ENCODE measurements around the gene CYTH1.

The CYTH1 gene

DNA sequence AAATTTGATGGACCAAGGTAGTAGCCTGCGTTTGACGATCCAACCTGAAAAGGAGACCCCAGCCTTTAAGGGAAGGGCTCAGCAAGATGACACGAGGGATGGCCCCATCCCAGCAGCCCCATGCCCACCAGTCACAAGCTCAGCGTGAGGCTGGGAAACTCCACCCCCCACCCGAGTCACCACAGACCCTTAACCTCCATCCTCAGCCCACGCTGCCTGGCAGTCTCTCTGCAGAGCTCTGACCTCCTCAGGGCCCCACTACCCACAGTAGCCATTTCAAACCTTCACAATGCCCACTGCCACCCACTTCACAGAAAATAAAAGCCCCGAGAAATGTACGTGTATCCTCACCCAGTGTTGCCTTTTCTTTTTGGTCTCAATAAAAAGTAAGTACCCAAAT is 39.9 kb upstream of the CYTH1 start:
- TF ChIP-seq, protein P1, sequence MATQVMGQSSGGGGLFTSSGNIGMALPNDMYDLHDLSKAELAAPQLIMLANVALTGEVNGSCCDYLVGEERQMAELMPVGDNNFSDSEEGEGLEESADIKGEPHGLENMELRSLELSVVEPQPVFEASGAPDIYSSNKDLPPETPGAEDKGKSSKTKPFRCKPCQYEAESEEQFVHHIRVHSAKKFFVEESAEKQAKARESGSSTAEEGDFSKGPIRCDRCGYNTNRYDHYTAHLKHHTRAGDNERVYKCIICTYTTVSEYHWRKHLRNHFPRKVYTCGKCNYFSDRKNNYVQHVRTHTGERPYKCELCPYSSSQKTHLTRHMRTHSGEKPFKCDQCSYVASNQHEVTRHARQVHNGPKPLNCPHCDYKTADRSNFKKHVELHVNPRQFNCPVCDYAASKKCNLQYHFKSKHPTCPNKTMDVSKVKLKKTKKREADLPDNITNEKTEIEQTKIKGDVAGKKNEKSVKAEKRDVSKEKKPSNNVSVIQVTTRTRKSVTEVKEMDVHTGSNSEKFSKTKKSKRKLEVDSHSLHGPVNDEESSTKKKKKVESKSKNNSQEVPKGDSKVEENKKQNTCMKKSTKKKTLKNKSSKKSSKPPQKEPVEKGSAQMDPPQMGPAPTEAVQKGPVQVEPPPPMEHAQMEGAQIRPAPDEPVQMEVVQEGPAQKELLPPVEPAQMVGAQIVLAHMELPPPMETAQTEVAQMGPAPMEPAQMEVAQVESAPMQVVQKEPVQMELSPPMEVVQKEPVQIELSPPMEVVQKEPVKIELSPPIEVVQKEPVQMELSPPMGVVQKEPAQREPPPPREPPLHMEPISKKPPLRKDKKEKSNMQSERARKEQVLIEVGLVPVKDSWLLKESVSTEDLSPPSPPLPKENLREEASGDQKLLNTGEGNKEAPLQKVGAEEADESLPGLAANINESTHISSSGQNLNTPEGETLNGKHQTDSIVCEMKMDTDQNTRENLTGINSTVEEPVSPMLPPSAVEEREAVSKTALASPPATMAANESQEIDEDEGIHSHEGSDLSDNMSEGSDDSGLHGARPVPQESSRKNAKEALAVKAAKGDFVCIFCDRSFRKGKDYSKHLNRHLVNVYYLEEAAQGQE (IDR thresholded peaks at IDR 0.05; ENCODE audit: low read depth), result no peak
- TF ChIP-seq TEAD4 (IDR thresholded peaks at IDR 0.05), result no peak
- TF ChIP-seq RAD21 (IDR thresholded peaks at IDR 0.05; ENCODE audit: low read depth), result no peak
- TF ChIP-seq, protein P2, sequence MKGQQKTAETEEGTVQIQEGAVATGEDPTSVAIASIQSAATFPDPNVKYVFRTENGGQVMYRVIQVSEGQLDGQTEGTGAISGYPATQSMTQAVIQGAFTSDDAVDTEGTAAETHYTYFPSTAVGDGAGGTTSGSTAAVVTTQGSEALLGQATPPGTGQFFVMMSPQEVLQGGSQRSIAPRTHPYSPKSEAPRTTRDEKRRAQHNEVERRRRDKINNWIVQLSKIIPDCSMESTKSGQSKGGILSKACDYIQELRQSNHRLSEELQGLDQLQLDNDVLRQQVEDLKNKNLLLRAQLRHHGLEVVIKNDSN (IDR thresholded peaks at IDR 0.05), result no peak
- no peak for TF ChIP-seq ZBTB7A (IDR thresholded peaks at IDR 0.05; ENCODE audit: low read depth)
- TF ChIP-seq TAF1 (IDR thresholded peaks at IDR 0.05; ENCODE audit: low read depth), result no peak
- TF ChIP-seq CREB1 (IDR thresholded peaks at IDR 0.05; ENCODE audit: low read depth), result no peak
- no peak for TF ChIP-seq TCF12 (IDR thresholded peaks at IDR 0.05; ENCODE audit: low read depth)
- no peak for TF ChIP-seq EGR1 (IDR thresholded peaks at IDR 0.05)
- TF ChIP-seq EP300 (IDR thresholded peaks at IDR 0.05; ENCODE audit: borderline replicate concordance), result no peak

DNA sequence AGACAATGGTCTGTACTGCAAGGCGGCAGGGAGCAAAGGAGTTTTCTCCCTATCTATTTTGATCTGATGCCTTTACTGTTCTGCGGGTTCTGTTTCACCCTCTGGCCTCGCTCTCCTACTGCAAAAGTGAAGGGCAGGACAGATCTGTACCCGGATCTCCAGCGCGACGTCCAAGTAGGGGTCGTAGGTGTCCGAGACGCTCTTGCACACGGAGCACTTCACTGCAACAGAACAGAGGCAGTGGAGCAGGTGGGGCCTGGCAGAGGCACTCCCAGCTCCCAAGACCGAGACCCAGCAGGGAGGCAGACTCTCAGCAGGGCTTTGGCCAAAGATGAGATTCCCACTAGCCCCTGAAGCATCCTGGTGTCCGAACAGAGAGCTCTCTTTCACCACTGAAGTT is 38.8 kb upstream of the CYTH1 start:
- no peak for TF ChIP-seq EP300 (IDR thresholded peaks at IDR 0.05; ENCODE audit: borderline replicate concordance)
- TF ChIP-seq, protein P1 (IDR thresholded peaks at IDR 0.05; ENCODE audit: low read depth), result no peak
- TF ChIP-seq, protein P2 (IDR thresholded peaks at IDR 0.05), result no peak
- no peak for TF ChIP-seq ZBTB7A (IDR thresholded peaks at IDR 0.05; ENCODE audit: low read depth)
- no peak for TF ChIP-seq TAF1 (IDR thresholded peaks at IDR 0.05; ENCODE audit: low read depth)
- TF ChIP-seq FOXM1 (IDR thresholded peaks at IDR 0.05; ENCODE audit: borderline replicate concordance, low read depth), result no peak
- no peak for TF ChIP-seq EGR1 (IDR thresholded peaks at IDR 0.05)
- TF ChIP-seq TCF12 (IDR thresholded peaks at IDR 0.05; ENCODE audit: low read depth), result no peak
- TF ChIP-seq CREB1 (IDR thresholded peaks at IDR 0.05; ENCODE audit: low read depth), result no peak
- TF ChIP-seq, protein P3, sequence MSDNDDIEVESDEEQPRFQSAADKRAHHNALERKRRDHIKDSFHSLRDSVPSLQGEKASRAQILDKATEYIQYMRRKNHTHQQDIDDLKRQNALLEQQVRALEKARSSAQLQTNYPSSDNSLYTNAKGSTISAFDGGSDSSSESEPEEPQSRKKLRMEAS (IDR thresholded peaks at IDR 0.05), result no peak
- TF ChIP-seq YY1 (IDR thresholded peaks at IDR 0.05; ENCODE audit: low read depth), result no peak
- TF ChIP-seq TEAD4 (IDR thresholded peaks at IDR 0.05), result no peak
- no peak for TF ChIP-seq CEBPB (IDR thresholded peaks at IDR 0.05)
- no peak for TF ChIP-seq NFIC (IDR thresholded peaks at IDR 0.05)
- TF ChIP-seq RAD21 (IDR thresholded peaks at IDR 0.05; ENCODE audit: low read depth), result no peak

DNA sequence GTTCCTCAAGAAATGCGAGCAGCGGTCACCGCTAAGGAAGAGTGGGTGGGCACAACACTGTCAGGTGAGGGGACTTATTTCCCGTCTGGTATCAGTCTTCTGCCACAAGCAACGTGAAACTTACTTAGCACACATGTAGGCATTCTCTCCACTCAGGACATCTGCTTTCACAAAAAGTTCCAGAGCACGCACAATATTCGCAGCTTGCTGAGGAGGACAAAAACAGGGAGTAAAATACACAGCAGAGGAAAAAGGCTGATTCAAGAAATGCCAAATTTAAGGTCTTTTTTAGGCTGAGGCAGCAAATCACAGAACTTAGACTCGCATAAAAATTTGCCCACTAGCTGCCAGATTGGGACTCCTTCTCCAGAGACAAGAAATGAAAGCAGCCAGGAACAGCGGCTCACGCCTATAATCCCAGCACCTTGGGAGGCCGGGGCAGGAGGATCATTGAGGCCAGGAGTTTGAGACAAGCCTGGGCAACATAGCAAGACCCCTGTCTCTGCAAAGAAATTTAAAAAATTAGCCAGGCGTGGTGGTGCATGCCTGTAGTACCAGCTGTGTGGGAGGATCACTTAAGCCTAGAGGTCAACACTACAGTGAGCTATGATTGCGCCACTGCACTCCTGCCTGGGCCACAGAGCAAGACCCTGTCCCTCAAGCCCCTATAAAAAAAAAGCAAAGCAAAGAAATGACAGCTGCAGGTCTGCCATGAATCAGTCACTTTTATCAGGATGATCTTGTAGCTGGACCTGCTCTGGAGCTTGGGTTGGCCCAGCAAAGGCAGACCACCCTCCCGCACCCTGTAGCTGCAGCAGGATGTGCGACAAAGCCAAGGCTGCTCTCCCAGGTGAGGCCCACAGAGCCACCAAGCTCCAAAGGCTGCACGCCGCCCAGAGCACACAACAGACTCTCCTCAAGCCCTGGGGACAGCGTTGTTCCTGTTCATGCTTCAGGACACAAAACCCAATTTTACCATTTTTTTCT is 38.0 kb upstream of the CYTH1 start:
- TF ChIP-seq ZBTB7A (IDR thresholded peaks at IDR 0.05; ENCODE audit: low read depth), result no peak
- TF ChIP-seq, protein P1 (IDR thresholded peaks at IDR 0.05; ENCODE audit: low read depth), result no peak
- TF ChIP-seq TEAD4 (IDR thresholded peaks at IDR 0.05), result no peak
- no peak for TF ChIP-seq TAF1 (IDR thresholded peaks at IDR 0.05; ENCODE audit: low read depth)
- TF ChIP-seq TCF12 (IDR thresholded peaks at IDR 0.05; ENCODE audit: low read depth), result no peak
- no peak for TF ChIP-seq EGR1 (IDR thresholded peaks at IDR 0.05)

DNA sequence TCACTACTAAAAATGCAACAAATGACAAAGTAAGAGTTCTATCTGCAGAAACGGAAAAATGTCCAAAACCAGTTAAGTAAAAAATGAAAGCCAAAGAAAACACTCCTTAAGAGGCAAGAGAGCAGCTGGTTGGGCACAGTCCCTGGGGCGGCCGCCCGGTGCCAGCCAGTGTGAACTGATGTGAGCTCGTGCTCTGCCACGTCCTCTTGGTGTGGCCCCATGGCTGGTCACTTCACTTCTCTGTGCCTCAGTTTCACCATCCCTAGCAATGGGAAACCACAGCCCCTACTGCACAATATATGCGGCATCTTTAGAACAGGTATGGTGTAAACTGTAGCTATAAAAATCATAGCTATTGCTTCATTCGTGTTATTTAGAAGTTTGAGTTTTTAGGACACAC is 37.3 kb upstream of the CYTH1 start:
- TF ChIP-seq TEAD4 (IDR thresholded peaks at IDR 0.05), result no peak
- TF ChIP-seq, protein P3 (IDR thresholded peaks at IDR 0.05), result no peak
- no peak for TF ChIP-seq YY1 (IDR thresholded peaks at IDR 0.05; ENCODE audit: low read depth)
- TF ChIP-seq EP300 (IDR thresholded peaks at IDR 0.05; ENCODE audit: borderline replicate concordance), result no peak

All from Ishikawa (cell line).